SJCRH30 (cell line): ENCODE measurements around the gene KPNB1. TPM values are rescaled to one million over a fixed set of nuclear protein-coding genes. Genes with fewer than 3 reads are reported as not detected.
A peak's percentile ranks its signal among the peaks of the same experiment; 100 is the strongest.

Source experiments
- DNase-seq, 2 experiments: peaks; one replicate each; pipeline ENCODE4 v3.0.0-alpha.2; 2015 to 2020
- H3K27ac ChIP-seq: fragments of 250-450 bp; sonication (Bioruptor Pico); 2 replicates; pipeline ENCODE4 v1.5.1; 2020; ENCODE audit warnings: mild to moderate bottlenecking, moderate library complexity
- H3K27me3 ChIP-seq: fragments of 250-450 bp; sonication (Bioruptor Pico); 2 replicates; pipeline ENCODE4 v1.5.1; 2020; ENCODE audit warnings: mild to moderate bottlenecking, moderate library complexity
- H3K36me3 ChIP-seq: fragments of 250-450 bp; sonication (Bioruptor Pico); 2 replicates; pipeline ENCODE4 v1.5.1; 2020; ENCODE audit warnings: mild to moderate bottlenecking, moderate library complexity
- H3K4me1 ChIP-seq: fragments of 250-450 bp; sonication (Bioruptor Pico); 2 replicates; pipeline ENCODE4 v1.5.1; 2020; ENCODE audit warnings: mild to moderate bottlenecking, moderate library complexity
- H3K4me3 ChIP-seq: fragments of 250-450 bp; sonication (Bioruptor Pico); 2 replicates; pipeline ENCODE4 v1.5.1; 2020; ENCODE audit warnings: mild to moderate bottlenecking, moderate library complexity
- H3K9me3 ChIP-seq: fragments of 250-450 bp; sonication (Bioruptor Pico); replicated peaks from 2 replicates; pipeline ENCODE4 v1.5.1; 2020; ENCODE audit warnings: mild to moderate bottlenecking, moderate library complexity
- total RNA-seq: library from RNA; depleted of rRNA; stranded (reverse); fragments of >200 nt; shearing (Covaris generic); gene quantifications from 2 replicates; pipeline ENCODE4 v1.2.3, GENCODE V29; 2014; rRNA removed

KPNB1 gene
- total RNA-seq: 530 and 537 TPM in 2 replicates

DNA sequence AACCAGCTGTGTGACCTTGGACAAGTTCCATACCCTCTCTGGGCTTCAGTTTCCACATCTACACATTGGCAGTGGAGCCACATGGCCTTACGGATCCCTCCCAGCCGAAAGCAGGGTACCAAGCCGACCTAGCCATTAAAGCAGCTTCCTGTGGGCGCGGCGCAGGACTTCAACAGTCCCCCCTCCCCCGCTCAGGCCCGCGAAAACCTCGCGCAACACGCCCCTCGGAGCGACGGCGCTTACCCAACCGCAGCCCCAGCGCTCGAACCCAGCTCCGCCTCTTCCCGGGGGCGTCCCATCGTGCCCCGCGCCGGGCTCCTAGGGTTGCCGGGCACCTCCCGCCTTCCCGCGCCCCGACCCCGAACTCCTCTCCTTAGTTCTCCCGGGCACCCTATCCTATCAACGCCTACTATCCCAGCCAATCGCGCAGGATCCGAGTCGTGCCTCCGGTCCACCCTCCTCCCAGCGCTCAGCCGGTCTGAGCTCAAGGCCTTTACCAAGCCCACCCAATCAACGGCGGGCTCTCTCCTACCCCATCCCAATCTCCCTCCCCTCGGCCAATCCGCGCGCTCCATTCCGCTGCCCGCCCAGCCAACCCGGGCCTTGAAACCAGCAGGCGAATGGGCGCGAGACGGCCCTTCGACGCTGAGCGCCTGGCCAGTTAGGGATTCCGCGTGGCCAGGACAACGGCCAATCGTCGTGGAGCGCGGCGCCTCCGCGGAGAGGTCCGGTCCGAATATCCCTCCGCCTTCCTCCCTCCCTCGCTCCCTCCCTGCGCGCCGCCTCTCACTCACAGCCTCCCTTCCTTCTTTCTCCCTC lies at the start of gene KPNB1:
Gene KPNB1 (plus strand): TSS at position 767 of the 819 bp plus-strand sequence. CDS start 326 bp downstream, outside the sequence.
- Histone ChIP-seq H3K27ac (peak within 1 kb of the TSS; percentile 70), H3K9me3 (no peaks in the 10 kb centered on the region), H3K36me3 (peaks cover 38% of the 10 kb centered on the region), H3K4me1 (peaks cover 17% of the 10 kb centered on the region), H3K4me3 (peak within 1 kb of the TSS; percentile 92), H3K27me3 (no peaks in the 10 kb centered on the region)
- peak; percentile 100 for DNase-seq

DNA sequence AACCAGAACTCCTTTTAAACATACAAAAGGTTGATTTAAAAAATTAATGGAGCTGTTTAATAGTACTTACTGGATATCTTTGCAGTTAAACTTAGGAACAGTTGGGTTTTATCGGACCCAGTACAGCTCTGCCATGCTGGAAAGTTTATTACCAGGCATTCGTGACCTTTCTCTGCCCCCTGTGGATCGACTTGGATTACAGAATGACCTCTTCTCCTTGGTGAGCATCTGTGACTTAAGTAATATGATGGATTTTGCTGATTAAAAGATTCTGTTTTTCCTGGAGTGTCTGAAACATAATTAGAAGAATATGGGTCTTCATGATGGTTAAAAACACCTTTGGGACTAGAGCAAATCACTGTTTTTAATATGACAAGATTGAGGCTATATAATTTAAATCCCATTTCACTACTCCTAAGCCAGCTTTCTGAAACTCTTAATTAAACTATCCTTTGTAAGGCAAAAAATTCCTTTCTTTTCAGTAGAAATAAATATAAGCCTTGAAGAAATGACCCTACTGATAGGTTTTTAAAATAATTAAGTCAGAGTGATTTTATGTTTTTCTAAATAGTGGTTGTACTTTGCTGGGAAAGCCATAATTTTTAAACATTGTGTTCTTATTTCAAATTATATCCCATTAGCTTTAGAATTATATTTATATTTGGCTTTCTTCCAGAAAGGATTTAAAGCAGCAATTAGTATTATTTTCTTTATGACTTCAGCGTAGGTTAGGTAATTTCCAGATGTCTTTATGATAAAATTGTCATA lies 45.7 kb upstream of the KPNB1 start:
- H3K36me3 ChIP-seq: peaks cover 65% of the 10 kb centered on the region

DNA sequence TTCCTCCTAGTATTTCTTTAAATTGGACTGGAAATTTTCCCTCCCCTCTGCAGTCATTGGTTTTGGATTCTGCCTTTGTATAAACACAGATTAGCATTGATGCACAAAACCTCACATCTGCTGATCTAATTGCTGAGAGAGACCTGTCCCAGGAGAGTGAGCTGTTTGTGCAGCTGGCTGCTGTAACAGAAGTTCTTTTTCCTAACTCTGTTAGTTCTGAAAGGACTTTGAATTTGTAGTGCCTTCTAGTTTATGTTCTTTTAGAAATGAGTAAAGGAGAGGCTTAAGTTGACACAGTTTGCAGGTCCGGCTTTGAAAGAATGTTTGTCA lies 45.2 kb upstream of the KPNB1 start:
- Histone ChIP-seq H3K27me3 (no peaks in the 10 kb centered on the region), H3K4me3 (no peak overlapping the region), H3K36me3 (peaks cover 63% of the 10 kb centered on the region), H3K27ac (peak overlapping the region; percentile 60), H3K9me3 (no peaks in the 10 kb centered on the region), H3K4me1 (peaks cover 24% of the 10 kb centered on the region)
- peak; percentile 82 to 93 for DNase-seq

More for the DNA sequence above, 45.7 kb upstream of the KPNB1 start:
- no peaks in the 10 kb centered on the region for H3K9me3 ChIP-seq
- H3K4me3 ChIP-seq: no peak overlapping the region
- peak overlapping the region; percentile 60 for H3K27ac ChIP-seq
- no peaks in the 10 kb centered on the region for H3K27me3 ChIP-seq
- peaks cover 24% of the 10 kb centered on the region for H3K4me1 ChIP-seq
- peak in 1 of 2 experiments; percentile 38 for DNase-seq

DNA sequence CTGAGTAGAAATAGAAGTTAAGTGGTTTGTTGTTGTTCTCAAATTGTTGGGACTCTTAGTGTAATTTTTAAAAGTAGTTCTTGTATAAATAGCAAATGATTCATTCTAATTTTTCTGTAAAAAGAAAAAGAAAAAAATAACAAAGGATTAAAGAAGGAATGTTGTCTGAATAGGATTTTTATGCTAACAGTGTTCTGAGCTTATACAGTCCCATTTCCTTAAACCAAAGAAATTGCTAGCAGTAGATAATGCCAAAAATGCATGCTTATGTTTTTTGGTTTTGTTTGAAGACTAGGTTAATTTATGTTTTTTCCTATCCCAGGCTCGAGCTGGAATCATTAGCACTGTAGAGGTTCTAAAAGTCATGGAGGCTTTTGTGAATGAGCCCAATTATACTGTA lies 44.7 kb upstream of the KPNB1 start:
- Histone ChIP-seq H3K4me1 (peaks cover 24% of the 10 kb centered on the region), H3K36me3 (peaks cover 65% of the 10 kb centered on the region), H3K9me3 (no peaks in the 10 kb centered on the region), H3K27me3 (no peaks in the 10 kb centered on the region), H3K4me3 (no peak overlapping the region), H3K27ac (peak overlapping the region; percentile 60)
- no peak for DNase-seq

DNA sequence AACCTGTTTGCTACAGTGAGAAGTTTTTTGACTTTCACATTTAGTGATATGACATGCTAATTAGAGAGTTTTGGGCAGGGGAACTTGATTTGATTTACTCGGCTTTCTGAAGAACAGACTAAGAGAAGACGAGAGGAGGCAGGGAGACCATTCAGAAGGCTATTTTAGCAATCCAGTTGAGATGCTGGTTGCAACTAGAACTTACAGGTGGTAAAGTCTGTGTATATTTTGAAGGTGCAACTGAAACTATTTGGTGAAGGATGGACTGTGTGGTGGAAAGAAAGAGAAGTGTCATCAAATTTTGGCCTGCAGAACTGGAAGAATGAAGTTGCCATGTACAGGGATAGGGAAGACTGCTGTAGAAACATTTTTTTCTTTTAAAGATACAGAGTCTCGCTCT lies 42.2 kb upstream of the KPNB1 start:
- Histone ChIP-seq H3K27ac (no peak overlapping the region), H3K4me3 (no peak overlapping the region), H3K4me1 (peaks cover 24% of the 10 kb centered on the region), H3K27me3 (no peaks in the 10 kb centered on the region), H3K36me3 (peaks cover 58% of the 10 kb centered on the region), H3K9me3 (no peaks in the 10 kb centered on the region)
- DNase-seq: no peak

DNA sequence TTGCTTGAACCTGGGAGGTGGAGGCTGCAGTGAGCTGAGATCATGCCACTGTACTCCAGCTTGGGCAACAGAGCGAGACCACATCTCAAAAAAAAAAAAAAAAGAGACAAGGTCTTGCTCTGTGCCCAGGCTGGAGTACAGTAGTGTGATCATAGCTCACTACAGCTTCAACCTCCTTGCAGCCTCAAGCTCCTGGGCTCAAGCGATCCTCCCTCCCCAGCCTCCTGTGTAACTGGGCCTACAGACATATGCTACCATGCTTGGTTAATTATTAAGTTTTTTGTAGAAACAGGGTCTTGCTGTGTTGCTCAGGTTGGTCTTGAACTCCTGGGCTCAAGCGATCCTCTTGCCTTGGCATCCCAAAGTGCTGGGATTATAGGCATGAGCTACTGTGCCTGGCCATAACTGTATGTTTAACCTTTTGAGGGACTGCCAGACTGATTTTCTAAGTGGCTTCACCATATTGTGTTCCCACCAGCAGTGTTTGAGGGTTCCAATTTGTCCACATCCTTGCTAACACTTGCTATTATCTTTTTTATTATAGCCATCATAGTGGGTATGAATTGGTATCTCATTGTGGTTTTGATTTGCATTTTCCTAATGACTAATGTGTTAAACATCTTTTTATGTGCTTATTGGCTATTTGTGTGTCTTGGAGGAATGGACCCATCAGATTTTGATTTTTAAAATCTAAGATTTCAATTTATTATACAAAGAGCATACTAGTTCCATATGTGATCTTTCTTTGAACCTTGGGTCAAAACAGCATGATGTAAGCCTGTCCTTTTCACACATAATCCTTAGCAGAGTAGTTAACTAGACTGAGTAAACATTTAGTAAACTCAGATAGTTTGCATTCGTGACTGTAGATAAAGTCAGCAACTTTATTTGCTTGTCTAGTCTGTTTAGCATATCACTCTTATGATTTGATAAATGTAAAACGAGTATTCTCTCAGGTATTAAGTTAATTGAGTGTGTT lies 38.1 kb upstream of the KPNB1 start:
- no peaks in the 10 kb centered on the region for H3K9me3 ChIP-seq
- DNase-seq: no peak
- H3K4me3 ChIP-seq: no peak overlapping the region
- no peak overlapping the region for H3K27ac ChIP-seq
- no peaks in the 10 kb centered on the region for H3K4me1 ChIP-seq
- H3K36me3 ChIP-seq: peaks cover 60% of the 10 kb centered on the region
- no peaks in the 10 kb centered on the region for H3K27me3 ChIP-seq

DNA sequence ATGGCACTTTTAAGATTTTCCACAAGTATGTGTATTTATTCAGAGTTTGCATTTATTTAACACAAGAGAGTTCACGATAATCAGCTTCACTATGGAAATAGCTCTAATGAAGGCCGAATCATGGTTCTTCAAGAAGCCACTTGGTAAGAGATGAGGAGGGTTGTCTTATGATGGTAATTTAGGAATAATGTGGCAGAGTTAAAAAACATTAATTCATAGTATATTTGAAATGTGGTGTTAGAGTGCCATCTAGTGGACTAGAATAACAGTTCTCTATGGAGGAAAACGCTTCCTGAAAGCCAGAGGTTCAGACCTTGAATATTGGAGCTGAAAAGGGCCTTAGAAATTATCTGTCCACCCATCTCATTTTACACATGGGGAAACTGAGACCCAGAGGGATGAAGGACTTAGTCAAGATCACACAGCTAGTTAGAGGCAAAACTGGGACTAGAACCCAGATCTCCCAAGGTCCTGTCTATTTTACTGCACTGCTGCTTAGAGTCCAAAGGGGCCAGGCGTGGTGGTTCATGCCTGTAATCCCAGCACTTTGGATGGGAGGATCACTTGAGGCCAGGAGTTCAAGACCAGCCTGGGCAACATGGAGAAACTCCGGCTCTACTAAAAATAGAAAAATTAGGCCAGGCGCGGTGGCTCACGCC lies 33.8 kb upstream of the KPNB1 start:
- no peak overlapping the region for H3K27ac ChIP-seq
- no peaks in the 10 kb centered on the region for H3K4me1 ChIP-seq
- H3K4me3 ChIP-seq: no peak overlapping the region
- no peaks in the 10 kb centered on the region for H3K9me3 ChIP-seq
- peaks cover 73% of the 10 kb centered on the region for H3K36me3 ChIP-seq
- DNase-seq: peak in 1 of 2 experiments; percentile 75
- no peaks in the 10 kb centered on the region for H3K27me3 ChIP-seq

DNA sequence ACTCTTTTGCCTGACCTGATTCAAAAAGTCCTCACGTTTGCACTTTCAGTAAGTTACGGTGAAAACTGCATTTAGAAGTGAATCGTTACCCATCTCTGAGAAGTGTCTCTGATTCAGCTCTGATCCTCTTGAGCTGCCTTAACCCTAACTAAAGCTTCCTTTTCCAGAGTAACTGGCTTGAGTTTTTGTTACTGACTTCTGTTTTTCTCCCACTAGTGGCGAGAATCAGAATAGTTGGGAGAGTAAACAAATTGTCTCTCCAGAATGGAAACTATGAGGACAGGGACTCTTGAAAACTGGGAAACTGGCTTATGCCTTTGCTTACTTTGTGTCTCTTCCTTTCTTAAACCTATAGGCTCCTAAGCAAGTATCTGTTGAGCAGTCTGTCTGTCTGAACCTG lies 31.3 kb upstream of the KPNB1 start:
- DNase-seq: no peak
- Histone ChIP-seq H3K4me1 (peaks cover 18% of the 10 kb centered on the region), H3K36me3 (peaks cover 75% of the 10 kb centered on the region), H3K9me3 (no peaks in the 10 kb centered on the region), H3K4me3 (no peak overlapping the region), H3K27ac (no peak overlapping the region), H3K27me3 (no peaks in the 10 kb centered on the region)

DNA sequence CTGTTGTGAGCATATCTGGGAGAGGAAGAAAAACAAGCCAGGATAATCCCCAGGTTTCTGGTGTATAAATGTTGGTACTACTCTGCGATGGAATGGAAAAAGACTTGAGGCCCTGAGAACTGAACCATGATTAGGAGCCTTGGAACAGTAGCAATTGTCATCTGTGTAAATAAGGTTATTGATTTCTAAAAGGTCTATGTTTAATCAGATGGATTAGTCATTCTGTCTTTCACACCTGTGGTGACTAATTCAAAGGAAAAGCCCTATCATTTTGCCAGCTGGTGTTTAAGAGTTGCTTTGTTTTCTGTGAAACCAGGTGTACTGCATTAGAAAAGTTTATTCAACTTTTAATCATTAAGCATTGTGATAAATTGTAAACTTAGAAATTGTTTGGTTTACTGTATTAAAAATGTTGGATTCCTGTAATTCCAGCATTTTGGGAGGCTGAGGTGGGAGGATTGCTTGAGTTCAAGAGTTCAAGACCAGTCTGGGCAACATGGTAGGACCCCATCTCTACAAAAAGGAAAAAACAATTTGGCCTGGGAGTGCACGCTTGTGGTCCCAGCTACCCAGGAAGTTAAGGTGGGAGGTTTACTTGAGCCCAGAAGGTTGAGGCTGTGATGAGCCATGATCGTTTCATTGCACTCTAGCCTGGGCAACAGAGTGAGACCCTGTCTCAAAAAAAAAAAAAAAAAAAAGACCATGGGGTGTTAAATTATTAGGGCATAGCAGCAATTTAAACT lies 29.0 kb upstream of the KPNB1 start:
- no peaks in the 10 kb centered on the region for H3K27me3 ChIP-seq
- H3K36me3 ChIP-seq: peaks cover 71% of the 10 kb centered on the region
- no peaks in the 10 kb centered on the region for H3K9me3 ChIP-seq
- H3K27ac ChIP-seq: no peak overlapping the region
- H3K4me3 ChIP-seq: no peak overlapping the region
- DNase-seq: no peak
- H3K4me1 ChIP-seq: peaks cover 18% of the 10 kb centered on the region

DNA sequence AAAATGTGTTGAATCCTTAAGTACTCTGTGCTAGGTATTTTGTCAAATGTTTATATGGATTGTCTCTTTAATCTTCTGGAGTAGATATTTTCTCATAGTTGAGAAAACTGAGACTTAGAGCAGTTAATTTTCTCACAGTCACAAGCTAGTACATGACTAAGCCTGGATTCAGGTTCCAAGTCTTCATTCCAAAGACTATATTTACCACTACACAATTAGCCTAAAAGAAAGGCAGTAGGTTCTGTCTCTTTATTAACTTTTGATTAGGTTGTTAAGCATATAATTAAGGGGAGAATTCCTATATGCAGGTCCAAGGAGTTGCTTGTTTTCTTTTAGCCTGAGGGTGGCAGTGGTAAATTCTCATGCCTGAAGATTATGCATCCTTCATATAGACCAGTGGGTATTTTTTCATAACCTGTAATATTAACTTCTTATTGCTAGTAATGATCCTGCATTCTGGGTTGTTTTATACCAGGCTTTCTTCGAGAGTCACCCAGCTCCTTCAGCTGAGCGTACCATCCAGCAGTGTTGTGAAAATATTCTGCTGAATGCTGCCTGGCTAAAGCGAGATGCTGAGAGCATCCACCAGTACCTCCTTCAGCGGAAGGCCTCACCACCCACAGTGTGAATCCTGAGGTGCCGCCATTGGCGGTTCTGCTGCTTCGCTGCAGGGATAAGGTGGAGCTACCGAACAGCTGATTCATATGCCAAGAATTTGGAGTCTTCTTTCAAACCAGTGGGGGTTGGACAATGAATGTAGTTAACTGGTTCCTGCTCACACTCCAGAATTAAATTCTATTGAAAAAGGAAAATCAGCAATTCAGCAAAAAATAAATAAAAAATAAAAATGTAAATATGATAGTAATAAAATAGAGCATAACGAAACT lies 28.2 kb upstream of the KPNB1 start:
- DNase-seq: peak; percentile 85
- no peak overlapping the region for H3K27ac ChIP-seq

DNA sequence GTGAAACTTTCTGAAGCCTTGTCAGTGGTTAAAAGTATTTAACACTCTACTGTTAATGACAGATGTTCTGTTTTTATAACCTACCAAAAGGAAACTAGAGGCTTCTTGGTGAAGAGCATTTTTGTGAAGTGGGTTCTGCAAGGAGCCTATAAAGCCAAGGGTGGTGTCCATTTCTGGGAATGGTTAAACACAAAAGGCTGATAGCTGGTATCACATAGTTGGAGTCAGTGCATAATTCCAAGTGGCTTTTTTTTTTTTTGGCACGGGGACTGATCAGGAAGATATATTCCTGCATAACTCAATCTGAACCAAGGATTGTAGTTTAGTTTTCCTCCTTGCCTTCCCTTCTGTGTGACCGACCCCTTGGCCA lies 27.6 kb upstream of the KPNB1 start:
- Histone ChIP-seq H3K27ac (no peak overlapping the region), H3K4me3 (no peak overlapping the region), H3K27me3 (no peaks in the 10 kb centered on the region), H3K9me3 (no peaks in the 10 kb centered on the region), H3K36me3 (peaks cover 59% of the 10 kb centered on the region), H3K4me1 (peaks cover 18% of the 10 kb centered on the region)
- DNase-seq: no peak

More for the DNA sequence above, 28.2 kb upstream of the KPNB1 start:
- H3K27me3 ChIP-seq: no peaks in the 10 kb centered on the region
- peaks cover 64% of the 10 kb centered on the region for H3K36me3 ChIP-seq
- peaks cover 18% of the 10 kb centered on the region for H3K4me1 ChIP-seq
- H3K4me3 ChIP-seq: no peak overlapping the region
- H3K9me3 ChIP-seq: no peaks in the 10 kb centered on the region

DNA sequence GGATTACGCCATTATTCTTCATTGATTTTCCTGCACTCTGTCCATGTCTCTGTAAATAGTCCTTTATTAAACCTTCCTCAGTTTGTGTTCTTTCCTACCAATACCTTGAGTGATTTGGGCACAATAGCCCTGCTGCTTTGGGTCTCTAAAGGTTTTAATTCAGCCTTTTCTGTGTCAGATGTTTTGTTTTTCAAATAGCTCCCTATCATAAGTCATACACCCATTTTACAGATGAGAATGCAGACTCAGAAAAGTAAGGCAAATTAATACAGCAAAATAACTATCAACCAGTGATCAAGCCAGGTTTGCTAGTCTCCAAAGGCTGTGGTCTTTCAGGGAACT lies 25.0 kb upstream of the KPNB1 start:
- Histone ChIP-seq H3K4me1 (peaks cover 18% of the 10 kb centered on the region), H3K36me3 (peaks cover 36% of the 10 kb centered on the region), H3K4me3 (no peak overlapping the region), H3K9me3 (no peaks in the 10 kb centered on the region), H3K27me3 (no peaks in the 10 kb centered on the region), H3K27ac (no peak overlapping the region)
- DNase-seq: no peak

DNA sequence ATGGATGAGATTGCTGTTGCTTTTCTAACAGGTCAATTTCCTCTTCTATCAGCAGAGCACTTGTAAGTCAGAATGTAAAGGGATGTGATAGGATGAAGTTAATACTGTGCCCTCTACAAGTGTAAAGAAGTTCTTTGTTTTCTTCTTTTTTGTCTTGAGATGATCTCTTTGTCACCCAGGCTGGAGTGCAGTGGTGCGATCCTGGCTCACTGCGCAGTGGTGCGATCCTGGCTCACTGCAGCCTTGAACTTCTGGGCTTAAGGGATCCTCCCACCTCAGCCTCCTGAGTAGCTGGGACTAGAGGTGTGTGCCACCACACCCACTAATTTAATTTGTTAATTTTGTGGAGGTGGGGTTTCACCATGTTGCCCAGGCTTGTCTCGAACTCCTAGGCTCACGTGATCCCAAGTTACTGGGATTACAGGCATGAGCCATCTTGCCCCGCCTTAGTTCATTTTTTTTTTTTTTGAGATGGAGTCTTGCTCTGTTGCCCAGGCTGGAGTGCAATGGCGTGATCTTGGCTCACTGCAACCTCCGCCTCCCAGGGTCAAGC lies 21.6 kb upstream of the KPNB1 start:
- H3K27me3 ChIP-seq: no peaks in the 10 kb centered on the region
- no peaks in the 10 kb centered on the region for H3K9me3 ChIP-seq
- H3K4me1 ChIP-seq: no peaks in the 10 kb centered on the region; the same call in 1 of the 2 replicates
- H3K27ac ChIP-seq: no peak overlapping the region
- H3K36me3 ChIP-seq: peaks cover 17% of the 10 kb centered on the region
- H3K4me3 ChIP-seq: no peak overlapping the region
- DNase-seq: no peak
